ENCODE measurements around the gene LATS2.

GRCh38 chr13:21065686-21066085, 4.3 kb upstream of the LATS2 start:
- TF ChIP-seq POLR2A (IDR thresholded peaks at IDR 0.05) (no peak), CTCF (IDR thresholded peaks at IDR 0.05) (no peak)

Measured in thyroid gland (tissue), 4 donors.